ENCODE results near the gene DGKB.

- TF ChIP-seq, protein P1, sequence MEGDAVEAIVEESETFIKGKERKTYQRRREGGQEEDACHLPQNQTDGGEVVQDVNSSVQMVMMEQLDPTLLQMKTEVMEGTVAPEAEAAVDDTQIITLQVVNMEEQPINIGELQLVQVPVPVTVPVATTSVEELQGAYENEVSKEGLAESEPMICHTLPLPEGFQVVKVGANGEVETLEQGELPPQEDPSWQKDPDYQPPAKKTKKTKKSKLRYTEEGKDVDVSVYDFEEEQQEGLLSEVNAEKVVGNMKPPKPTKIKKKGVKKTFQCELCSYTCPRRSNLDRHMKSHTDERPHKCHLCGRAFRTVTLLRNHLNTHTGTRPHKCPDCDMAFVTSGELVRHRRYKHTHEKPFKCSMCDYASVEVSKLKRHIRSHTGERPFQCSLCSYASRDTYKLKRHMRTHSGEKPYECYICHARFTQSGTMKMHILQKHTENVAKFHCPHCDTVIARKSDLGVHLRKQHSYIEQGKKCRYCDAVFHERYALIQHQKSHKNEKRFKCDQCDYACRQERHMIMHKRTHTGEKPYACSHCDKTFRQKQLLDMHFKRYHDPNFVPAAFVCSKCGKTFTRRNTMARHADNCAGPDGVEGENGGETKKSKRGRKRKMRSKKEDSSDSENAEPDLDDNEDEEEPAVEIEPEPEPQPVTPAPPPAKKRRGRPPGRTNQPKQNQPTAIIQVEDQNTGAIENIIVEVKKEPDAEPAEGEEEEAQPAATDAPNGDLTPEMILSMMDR (conservative IDR thresholded peaks at IDR 0.05 in 1 of 2, IDR thresholded peaks at IDR 0.05 in 1 of 2; ENCODE audit: extremely low read depth in 1 of 2, insufficient read depth in 1 of 2, low read depth in 1 of 2, low read length in 2 of 2): no peak
- no peak for TF ChIP-seq EZH2 (IDR thresholded peaks at IDR 0.05; ENCODE audit: borderline replicate concordance, low read length)
Observed at GRCh38 chr7:14924398-14924797, 21.8 kb upstream of the DGKB start.

All from mammary epithelial cell (primary cell).